HG03097 (cell line): ENCODE measurements around the gene SDHA.
"Not testable (repeated sequence)": the region's sequence is repeated elsewhere in the genome, so short reads cannot be mapped to it uniquely, and the experiment has no call there.

Source experiments
- ATAC-seq: cut with Tn5 transposase; IDR thresholded peaks from one replicate; pipeline ENCODE4 v1.9.1; 2021; ENCODE audit not compliant: unreplicated experiment, low FRiP score

Gene SDHA

GRCh38 chr5:296207-296606 is 78.1 kb downstream of the SDHA start:
- ATAC-seq: not testable (repeated sequence)

DNA sequence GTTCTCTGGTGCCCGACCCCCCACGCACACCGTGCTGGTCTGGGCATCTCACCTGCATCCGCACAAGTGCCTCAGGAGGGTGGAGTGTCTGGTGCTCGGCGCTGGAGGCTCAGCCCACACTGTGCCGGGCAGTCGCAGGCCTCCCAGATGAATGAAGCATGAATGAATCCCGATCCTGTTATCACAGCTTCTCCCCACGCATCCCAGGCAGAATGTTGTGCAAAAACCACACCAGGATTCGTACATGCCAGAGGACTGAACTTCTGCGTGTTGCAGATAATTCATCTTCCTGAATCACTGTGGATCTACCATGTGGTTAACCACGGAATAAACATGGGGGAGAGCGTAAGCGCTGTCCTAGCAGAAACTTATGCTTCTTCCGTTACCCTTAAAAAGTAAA is 78.8 kb downstream of the SDHA start:
- not testable (repeated sequence) for ATAC-seq

GRCh38 chr5:297448-297847 is 79.3 kb downstream of the SDHA start:
- not testable (repeated sequence) for ATAC-seq

- not testable (repeated sequence) for ATAC-seq
Observed at GRCh38 chr5:297991-298736, 80.0 kb downstream of the SDHA start.

- no peak for ATAC-seq
Observed at GRCh38 chr5:298737-299125, 80.6 kb downstream of the SDHA start.

DNA sequence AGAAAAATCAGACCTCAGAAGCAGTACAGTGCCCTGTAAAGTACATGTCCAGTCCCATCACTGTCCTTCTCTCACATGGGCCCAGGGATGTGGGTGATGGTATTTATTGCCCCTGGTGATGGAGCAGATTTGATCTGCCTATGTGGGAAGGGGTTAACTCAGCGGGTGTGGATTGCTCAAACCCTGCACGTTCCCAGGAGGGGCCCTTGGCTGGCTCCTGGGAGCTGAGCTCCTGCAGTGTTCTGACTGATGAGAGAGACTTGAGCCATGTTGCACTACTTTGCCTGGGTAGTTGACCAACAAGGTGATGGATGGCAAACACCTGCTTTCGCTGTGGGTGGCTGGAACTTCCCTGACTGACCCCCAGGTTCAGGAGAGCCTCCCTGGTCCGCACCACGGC is 81.8 kb downstream of the SDHA start:
- ATAC-seq: not testable (repeated sequence)

DNA sequence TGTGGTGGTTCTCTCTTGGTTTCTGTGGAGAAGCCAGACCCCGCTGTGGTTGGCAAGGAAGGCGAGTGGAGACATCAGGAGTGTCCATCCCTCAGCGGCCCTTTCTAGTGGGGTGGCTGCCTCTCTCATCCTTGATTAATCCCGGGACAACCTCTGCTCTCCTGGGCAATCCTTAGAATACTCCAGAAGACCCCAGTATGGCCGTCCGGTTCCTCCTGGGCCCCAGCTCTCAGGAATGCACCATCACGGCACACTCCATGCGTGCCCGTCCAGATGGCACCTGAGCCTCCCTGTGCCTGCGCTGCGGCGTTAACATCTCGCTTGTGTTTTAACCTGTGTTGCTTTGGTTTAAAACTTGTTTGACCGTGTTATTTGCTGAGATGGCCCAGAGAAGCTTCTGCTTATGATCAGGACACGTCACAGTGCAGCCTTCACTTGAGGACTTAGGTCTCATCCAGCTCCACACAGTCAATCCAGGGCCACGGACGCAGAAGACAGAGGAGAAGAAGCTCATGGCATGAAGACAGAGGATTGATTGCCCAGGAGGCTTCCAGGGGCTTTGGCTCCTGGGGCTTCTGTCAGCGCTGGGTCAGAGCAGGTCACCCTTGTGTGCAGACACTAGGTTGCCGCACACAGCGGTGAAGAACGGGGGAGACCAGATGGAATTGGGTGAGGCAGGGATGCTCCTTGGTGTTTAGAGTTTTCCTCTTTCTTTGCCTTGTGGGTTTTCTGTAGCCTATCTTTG is 82.7 kb downstream of the SDHA start:
- ATAC-seq: not testable (repeated sequence)

- ATAC-seq: not testable (repeated sequence)
Observed at GRCh38 chr5:302416-302815, 84.3 kb downstream of the SDHA start.

DNA sequence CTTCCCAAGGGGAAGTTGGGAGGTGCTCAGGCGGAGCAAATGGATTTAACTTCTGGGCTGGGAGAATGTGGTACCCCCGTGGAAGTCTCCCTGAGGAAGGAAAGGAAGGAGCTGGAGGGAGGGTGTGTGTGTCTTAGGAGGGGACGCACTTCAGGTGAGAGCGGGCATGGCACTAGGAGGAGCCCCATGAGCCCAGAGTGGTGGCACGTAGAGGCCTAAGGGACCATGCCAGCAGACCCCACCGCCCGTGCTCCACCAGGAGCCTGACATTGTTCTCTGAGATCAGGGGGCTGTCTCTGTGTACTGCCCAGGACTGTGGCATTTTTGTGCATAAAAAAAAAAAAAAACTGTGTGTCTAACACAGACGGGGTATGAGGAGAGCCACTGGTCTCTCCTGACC is 84.8 kb downstream of the SDHA start:
- no peak for ATAC-seq

DNA sequence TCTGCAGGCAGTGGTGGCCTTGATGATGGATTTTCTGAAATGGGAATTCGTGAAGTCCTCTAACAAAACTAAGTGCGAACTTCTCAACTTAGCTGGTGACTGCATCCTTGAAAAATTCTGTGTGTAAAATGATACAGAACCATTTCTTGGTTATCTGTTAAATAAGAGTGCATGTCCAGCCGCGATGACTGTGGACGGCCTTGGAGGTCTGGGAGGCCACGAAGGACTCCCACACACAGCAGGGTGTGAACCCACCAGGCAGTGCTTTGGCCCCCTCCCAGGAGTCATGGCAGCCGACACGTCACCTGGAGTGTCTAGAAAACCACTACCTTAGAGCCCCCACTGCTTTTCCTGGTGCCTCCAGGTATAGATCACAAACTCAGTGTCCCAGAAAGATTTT is 85.6 kb downstream of the SDHA start:
- ATAC-seq: not testable (repeated sequence)

DNA sequence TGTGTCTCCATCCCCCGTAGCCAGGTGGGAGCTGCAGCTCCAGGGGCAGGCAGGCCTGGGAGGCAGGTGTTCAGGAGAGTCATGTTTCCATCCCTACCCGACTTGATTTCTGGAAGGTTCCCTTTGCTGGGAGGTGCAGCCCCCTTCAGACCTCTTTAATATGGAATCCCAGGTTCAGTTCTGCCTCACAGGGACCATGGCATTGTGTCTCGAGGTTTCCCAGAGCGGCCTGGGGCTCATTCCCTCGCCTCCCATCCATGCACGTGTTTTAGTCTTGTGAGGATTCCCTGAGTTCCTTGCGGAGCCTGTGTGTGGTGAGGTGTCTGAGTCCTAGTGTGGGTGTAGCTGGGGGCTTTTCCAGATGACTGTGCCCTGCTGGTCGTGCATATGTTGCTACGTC is 86.9 kb downstream of the SDHA start:
- ATAC-seq: no peak

DNA sequence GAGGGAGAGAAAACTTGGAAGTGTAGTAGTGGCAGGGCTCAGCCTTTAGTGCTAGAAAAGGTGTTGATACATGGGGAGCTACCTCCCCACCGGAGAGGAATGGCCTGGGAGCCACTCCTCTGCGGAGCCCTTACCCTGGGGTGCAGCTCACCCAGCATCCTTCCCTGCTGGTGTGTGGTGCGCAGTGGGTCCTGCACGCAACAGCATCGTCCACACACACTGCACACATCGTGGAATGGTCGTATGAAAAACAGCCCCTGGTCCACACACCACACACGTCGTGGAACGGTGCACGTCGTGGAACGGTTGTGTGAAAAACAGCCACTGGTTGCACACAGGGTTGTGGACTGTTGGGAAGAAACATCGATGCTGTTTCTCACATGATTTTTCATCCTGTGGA is 87.3 kb downstream of the SDHA start:
- no peak for ATAC-seq

- no peak for ATAC-seq
Observed at GRCh38 chr5:306011-306805, 88.1 kb downstream of the SDHA start.
